Stimulated activated memory B cell treated with anti-CD40 and anti-IgM and Interleukin-4, amounts not matched to agents 10 μg/mL and 1 μg/mL and 100 μg/mL, for 72 hours (primary cell): ENCODE results near the gene P2RX3.
"Not testable (repeated sequence)": the region's sequence is repeated elsewhere in the genome, so short reads cannot be mapped to it uniquely, and the experiment has no call there.

Experiments used
- ATAC-seq: fragments of 150-1000 bp; cut with Tn5 transposase; 2 replicates; pipeline ENCODE4 v1.10.0; 2021
- H3K27ac Mint-ChIP-seq: one replicate; pipeline ENCODE4 v1.8.0; 2022; ENCODE audit warnings: mild to moderate bottlenecking, mixed read lengths
- H3K27me3 Mint-ChIP-seq: one replicate; pipeline ENCODE4 v1.8.0; 2022; ENCODE audit warnings: mixed read lengths
- H3K36me3 Mint-ChIP-seq: one replicate; pipeline ENCODE4 v1.8.0; 2022; ENCODE audit warnings: mixed read lengths
- H3K4me1 Mint-ChIP-seq: one replicate; pipeline ENCODE4 v1.8.0; 2022; ENCODE audit warnings: mixed read lengths
- H3K4me3 Mint-ChIP-seq: one replicate; pipeline ENCODE4 v1.8.0; 2022; ENCODE audit warnings: mild to moderate bottlenecking, moderate library complexity, mixed read lengths
- H3K9me3 Mint-ChIP-seq: one replicate; pipeline ENCODE4 v1.8.0; 2022; ENCODE audit warnings: mixed read lengths

The P2RX3 gene

GRCh38 chr11:57402188-57403002 is 64.2 kb downstream of the P2RX3 start:
- Mint-ChIP-seq H3K9me3 (no peaks in the 10 kb centered on the region), H3K4me1 (peaks cover 35% of the 10 kb centered on the region), H3K27me3 (no peaks in the 10 kb centered on the region), H3K4me3 (no peak overlapping the region), H3K27ac (no peak overlapping the region), H3K36me3 (peaks cover 36% of the 10 kb centered on the region)
- no peak for ATAC-seq

DNA sequence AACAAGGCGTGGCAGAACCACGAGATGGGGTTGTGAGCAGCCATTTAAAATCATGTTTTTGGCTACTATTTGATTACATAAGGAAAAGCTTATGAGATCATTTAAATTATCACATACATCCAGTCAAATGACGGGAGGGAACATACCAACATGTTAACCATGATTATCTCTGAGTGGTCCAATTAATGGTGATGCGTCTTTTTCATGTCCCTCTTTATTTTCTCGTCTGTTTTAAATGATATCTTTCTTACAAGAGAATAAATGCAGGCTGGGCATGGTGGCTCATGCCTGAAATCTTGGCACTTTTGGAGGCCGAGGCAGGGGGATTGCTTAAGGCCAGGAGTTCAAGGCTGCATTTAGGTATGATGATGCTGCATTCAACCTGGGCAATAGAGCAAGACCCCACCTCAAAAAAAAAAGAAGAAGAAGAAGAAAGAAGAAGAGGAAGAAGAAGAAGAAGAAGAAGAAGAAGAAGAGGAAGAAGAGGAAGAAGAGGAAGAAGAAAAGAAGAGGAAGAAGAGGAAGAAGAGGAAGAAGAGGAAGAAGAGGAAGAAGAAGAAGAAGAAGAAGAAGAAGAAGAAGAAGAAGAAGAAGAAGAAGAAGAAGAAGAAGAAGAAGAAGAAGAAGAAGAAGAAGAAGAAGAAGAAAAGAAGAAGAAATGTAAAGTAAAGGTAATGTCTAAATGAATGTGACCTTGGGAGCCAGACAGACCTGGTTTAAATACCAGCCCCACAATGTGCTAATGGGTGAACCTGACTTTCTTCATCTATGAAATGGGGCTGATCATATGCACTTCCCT is 65.0 kb downstream of the P2RX3 start:
- peak overlapping the region; percentile 29 for H3K4me3 Mint-ChIP-seq
- ATAC-seq, H3K27ac Mint-ChIP-seq, H3K9me3 Mint-ChIP-seq, H3K27me3 Mint-ChIP-seq: not testable (repeated sequence)
- H3K4me1 Mint-ChIP-seq = peaks cover 39% of the 10 kb centered on the region
- H3K36me3 Mint-ChIP-seq = peaks cover 41% of the 10 kb centered on the region

GRCh38 chr11:57403802-57404147 is 65.6 kb downstream of the P2RX3 start:
- H3K4me3 Mint-ChIP-seq = no peak overlapping the region
- peaks cover 43% of the 10 kb centered on the region for H3K36me3 Mint-ChIP-seq
- H3K4me1 Mint-ChIP-seq = peaks cover 39% of the 10 kb centered on the region
- no peaks in the 10 kb centered on the region for H3K27me3 Mint-ChIP-seq
- peak; percentile 62 for ATAC-seq
- H3K9me3 Mint-ChIP-seq = no peaks in the 10 kb centered on the region
- H3K27ac Mint-ChIP-seq = no peak overlapping the region

DNA sequence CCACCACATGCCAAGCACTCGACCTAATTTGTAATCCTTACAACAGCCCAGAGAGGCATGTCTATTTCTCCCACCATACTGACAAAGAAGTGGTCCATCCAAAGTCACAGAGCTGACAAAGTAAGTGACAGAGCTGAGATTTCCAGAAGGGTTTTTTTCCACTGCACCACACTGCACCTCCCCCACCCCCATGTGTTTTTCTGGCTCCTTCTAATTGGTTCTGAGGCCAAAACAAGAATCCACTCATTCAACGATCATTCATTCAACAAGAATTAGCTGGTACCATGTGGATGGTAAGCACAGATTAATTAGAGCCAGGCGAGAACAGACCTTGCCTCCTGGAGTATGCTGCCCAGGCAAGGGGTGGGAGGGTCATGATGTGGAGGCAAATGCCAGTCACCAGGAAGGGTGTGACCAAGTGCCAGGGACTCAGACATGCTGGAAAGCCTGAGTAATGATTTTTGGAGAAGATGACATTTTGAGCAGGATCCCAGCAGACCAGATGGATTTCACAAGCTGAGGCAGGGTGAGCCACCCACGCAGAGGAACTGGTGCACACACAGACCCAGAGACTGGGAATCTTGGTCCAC is 67.2 kb downstream of the P2RX3 start:
- peaks cover 59% of the 10 kb centered on the region for H3K36me3 Mint-ChIP-seq
- H3K27me3 Mint-ChIP-seq = no peaks in the 10 kb centered on the region
- H3K9me3 Mint-ChIP-seq = no peaks in the 10 kb centered on the region
- H3K4me1 Mint-ChIP-seq = peaks cover 43% of the 10 kb centered on the region
- H3K4me3 Mint-ChIP-seq = no peak overlapping the region
- peak overlapping the region; percentile 74 for H3K27ac Mint-ChIP-seq
- ATAC-seq = no peak

- Mint-ChIP-seq H3K27me3 (no peaks in the 10 kb centered on the region), H3K4me3 (no peak overlapping the region), H3K4me1 (peaks cover 43% of the 10 kb centered on the region), H3K36me3 (peaks cover 68% of the 10 kb centered on the region), H3K27ac (peak overlapping the region; percentile 74), H3K9me3 (no peaks in the 10 kb centered on the region)
- peak; percentile 91 for ATAC-seq
Measured at GRCh38 chr11:57406337-57406904, 68.3 kb downstream of the P2RX3 start.

DNA sequence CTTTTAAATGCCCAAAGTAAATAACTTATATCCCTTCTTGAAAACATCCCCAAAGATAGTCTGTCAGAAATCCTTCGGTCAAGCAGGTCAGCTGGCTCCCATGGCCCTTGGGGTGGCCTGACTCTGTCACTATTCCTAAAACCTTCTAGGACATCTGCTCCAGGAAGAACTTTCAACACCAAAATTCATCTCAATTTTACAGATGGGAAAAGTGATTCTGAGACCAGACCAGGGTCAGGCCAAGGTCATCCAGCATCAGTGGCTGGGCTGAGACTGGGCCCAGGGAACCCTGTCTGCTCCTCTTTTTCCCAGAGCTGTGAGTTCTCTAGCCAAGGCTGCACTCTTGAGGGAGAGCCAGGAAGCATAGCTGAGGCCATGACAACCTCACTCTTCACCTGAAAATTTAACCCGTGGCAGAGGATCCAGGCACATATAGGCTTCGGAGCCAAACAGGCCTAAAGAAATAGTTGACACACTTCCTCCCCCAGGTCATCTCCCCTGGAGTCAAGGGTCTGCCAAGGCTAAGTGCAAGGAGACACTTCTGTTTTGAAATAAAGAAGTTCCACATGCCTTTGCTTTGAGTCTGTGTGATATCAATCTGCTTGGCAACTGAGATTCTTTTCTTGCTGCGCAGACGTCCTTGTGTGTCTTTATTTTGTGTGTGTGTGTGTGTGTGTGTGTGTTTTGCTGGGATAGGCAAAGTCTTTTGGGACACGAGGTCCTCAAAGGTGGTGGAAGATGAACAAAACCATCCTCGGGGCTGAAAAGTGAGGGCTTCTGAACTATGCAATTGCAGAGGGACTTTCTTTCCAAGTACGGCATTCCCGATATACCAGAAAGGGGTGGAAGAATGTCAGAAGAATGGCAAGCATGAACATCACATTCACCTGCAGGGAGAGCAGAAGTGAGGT is 69.1 kb downstream of the P2RX3 start:
- Mint-ChIP-seq H3K4me1 (peaks cover 43% of the 10 kb centered on the region), H3K36me3 (peaks cover 76% of the 10 kb centered on the region), H3K4me3 (no peak overlapping the region), H3K9me3 (no peaks in the 10 kb centered on the region), H3K27ac (peak overlapping the region; percentile 74), H3K27me3 (no peaks in the 10 kb centered on the region)
- no peak for ATAC-seq

DNA sequence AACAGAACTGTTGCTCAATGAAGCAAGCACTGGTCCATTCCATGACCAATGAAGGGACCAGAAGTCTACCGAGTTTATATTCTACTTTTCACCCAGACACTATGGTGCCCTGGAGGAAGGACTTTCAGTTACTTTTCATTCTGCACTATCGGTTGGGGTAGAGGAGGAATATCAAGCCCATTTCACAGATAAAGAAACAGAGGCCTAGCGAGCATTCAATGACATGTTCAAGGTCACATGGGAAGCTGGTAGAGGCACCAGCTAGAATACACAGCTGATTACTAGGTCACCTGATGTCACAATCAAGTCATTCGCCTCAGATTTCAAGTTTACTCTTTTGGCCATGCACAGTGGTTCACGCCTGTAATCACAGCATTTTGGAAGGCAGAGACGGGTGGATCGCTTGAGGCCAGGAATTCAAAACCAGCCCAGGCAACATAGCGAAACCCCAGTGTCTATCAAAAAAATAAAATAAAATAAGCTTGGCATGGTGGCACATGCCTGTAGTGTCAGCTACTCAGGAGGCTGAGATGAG is 69.9 kb downstream of the P2RX3 start:
- Mint-ChIP-seq H3K36me3 (peaks cover 80% of the 10 kb centered on the region), H3K27ac (peak overlapping the region; percentile 74)
- no peak for ATAC-seq

GRCh38 chr11:57408771-57409170 is 70.6 kb downstream of the P2RX3 start:
- Mint-ChIP-seq H3K27ac (no peak overlapping the region), H3K4me3 (no peak overlapping the region), H3K9me3 (no peaks in the 10 kb centered on the region), H3K27me3 (no peaks in the 10 kb centered on the region), H3K36me3 (peaks cover 80% of the 10 kb centered on the region), H3K4me1 (peaks cover 39% of the 10 kb centered on the region)
- ATAC-seq = no peak

More for the DNA sequence above, 69.9 kb downstream of the P2RX3 start:
- no peak overlapping the region for H3K4me3 Mint-ChIP-seq
- H3K27me3 Mint-ChIP-seq = no peaks in the 10 kb centered on the region
- peaks cover 42% of the 10 kb centered on the region for H3K4me1 Mint-ChIP-seq
- no peaks in the 10 kb centered on the region for H3K9me3 Mint-ChIP-seq

DNA sequence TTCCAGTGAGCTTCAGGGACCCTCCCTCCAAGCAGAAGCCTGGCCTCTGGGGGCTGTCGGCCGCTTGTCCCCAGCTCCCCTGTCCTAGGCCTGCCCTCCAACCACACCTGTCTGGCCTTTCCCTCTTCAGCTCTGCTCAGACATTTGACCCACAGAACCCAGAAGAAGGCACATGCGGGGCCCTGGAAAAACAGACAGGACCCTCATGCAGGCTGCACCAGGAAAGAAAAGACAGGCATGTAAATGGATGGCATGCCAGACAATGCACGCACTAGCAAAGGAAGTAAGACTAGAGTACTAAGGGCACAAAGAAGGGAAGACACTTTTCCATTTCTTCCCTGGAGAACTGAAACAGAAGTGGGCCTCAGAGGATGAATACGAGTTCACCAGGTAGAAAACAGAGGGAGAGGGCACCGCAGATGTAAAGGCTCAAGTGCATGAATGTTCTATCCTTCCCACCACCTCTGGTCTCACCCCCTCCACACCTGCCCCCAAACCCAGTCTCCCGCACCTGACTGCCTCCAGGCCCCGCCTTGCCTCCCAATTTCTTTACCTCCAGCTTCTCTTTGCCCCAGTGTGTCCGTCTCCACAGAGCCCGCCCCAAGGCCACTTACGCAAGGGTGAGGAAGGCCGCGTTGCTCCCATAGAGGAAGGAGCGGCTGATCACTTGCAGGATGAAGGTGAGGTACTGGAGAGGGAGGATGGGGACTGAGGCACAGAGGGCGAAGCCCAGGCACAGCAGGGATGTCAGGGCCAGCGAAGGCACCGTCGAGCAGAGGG is 71.4 kb downstream of the P2RX3 start:
- no peak overlapping the region for H3K27ac Mint-ChIP-seq

GRCh38 chr11:57410287-57410686 is 72.1 kb downstream of the P2RX3 start:
- no peaks in the 10 kb centered on the region for H3K9me3 Mint-ChIP-seq
- H3K36me3 Mint-ChIP-seq = peaks cover 89% of the 10 kb centered on the region
- no peak overlapping the region for H3K27ac Mint-ChIP-seq
- H3K27me3 Mint-ChIP-seq = no peaks in the 10 kb centered on the region
- no peak for ATAC-seq
- H3K4me1 Mint-ChIP-seq = peaks cover 36% of the 10 kb centered on the region
- H3K4me3 Mint-ChIP-seq = no peak overlapping the region

More for the DNA sequence above, 71.4 kb downstream of the P2RX3 start:
- Mint-ChIP-seq H3K27me3 (no peaks in the 10 kb centered on the region), H3K36me3 (peaks cover 85% of the 10 kb centered on the region), H3K4me1 (peaks cover 38% of the 10 kb centered on the region), H3K9me3 (no peaks in the 10 kb centered on the region), H3K4me3 (no peak overlapping the region)
- ATAC-seq = no peak

- Mint-ChIP-seq H3K4me1 (peaks cover 18% of the 10 kb centered on the region), H3K4me3 (no peak overlapping the region), H3K27me3 (no peaks in the 10 kb centered on the region), H3K9me3 (no peaks in the 10 kb centered on the region), H3K36me3 (peaks cover 94% of the 10 kb centered on the region), H3K27ac (no peak overlapping the region)
- ATAC-seq = no peak
Measured at GRCh38 chr11:57413681-57414080, 75.5 kb downstream of the P2RX3 start.

GRCh38 chr11:57414612-57415212 is 76.6 kb downstream of the P2RX3 start:
- no peak for ATAC-seq
- Mint-ChIP-seq H3K36me3 (peaks cover 92% of the 10 kb centered on the region), H3K4me1 (peaks cover 13% of the 10 kb centered on the region), H3K27me3 (no peaks in the 10 kb centered on the region), H3K4me3 (no peak overlapping the region), H3K9me3 (no peaks in the 10 kb centered on the region), H3K27ac (no peak overlapping the region)

DNA sequence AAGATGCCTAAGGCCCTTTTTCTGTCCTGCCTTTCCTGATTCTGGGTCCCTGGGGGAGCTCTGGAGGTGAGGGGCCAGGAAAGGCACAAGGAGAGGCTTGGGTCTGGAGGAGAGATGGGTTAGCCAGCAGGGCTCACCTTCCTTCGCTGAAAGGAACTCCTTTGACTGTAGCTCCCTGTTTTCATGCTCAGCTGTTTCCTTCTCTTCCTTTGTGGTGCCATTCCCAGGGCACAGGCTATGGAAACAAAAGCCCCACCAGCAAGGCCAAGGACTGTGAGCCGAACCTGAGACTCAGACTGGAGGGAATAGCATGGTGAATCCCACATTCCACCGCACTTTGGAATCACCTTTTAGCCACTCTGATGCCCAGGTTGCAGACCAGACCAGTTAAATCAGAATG is 78.3 kb downstream of the P2RX3 start:
- Mint-ChIP-seq H3K4me1 (peaks cover 13% of the 10 kb centered on the region), H3K27ac (no peak overlapping the region), H3K4me3 (no peak overlapping the region), H3K9me3 (no peaks in the 10 kb centered on the region), H3K36me3 (peaks cover 93% of the 10 kb centered on the region), H3K27me3 (no peaks in the 10 kb centered on the region)
- no peak for ATAC-seq
